ENCODE data around the gene POLR3A.

The POLR3A gene

DNA sequence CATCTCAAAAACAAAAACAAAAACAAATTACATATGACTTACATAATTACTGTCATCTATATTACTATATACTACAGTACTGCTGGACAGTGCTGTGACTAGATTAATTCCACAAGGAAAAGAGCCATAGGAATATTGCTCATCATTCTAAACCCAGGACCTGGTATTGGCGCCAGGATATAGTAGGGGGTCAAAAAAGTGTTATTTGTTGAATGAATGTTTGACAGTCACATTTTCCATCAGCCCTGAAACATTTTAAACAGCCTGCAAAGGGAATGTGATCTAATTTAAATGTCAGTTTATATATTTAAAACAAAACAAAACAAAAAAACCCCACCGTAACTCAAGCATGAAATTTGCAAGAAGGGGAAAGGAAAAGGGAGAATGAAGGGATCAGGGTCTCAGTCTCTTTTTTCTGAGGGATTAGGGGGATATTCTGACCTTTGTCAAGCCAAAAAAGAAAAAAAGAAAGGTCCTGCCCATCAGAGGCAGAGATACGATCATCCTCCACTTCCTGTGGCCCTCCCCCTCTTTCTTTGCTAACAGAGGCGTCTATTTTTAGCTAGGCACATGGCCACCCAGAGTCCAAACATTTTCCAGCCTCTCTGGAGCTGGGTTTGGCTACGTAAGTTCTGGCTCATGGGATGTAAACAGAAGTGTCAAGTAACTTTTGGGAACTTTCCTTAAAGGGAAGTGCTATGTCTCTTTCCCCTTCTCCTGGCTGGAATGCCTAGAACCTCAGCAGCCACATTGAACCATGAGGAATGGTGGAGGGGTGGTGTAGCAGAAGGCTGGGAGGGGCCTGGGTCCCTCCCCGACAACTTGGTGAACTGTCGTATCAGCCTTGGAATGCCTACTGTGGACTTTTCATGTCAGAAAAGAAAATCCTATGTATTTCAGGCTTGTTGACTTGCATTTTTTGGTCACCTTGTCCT is 58.2 kb downstream of the POLR3A start:
- Mint-ChIP-seq H3K9me3 (no peaks in the 10 kb centered on the region), H3K27me3 (ENCODE audit: low read depth) (no peaks in the 10 kb centered on the region), H3K4me3 (no peak overlapping the region), H3K27ac (peak overlapping the region; percentile 85 to 92 (median 88)), H3K4me1 (peaks cover 31% of the 10 kb centered on the region), H3K36me3 (ENCODE audit: low read depth) (peaks cover 8% of the 10 kb centered on the region)
- TF ChIP-seq CTCF (IDR thresholded peaks at IDR 0.05; ENCODE audit: unreplicated experiment in 3 of 3) = no peak

DNA sequence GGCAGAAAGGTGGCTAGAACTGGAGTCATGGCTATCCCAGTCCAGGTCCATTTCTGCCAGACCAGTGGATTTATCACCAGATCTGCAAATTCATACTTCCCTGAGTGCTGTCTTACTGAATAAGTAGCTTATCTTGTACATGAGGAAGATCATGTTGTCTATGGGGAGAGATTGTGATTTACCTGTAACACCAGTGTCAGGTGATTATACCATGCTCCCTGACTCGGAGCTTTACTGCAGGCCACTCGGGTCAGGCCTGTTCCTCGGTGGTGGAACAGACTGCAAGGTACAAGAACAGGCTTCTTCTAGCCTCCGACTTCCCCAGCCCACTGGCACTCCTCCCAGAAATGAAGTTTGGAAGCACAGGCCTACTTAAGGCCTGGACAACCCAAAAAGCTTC is 60.2 kb downstream of the POLR3A start:
- Mint-ChIP-seq H3K27ac (peak overlapping the region; percentile 75 to 96 (median 83)), H3K27me3 (ENCODE audit: low read depth) (no peaks in the 10 kb centered on the region), H3K9me3 (peaks cover 5% of the 10 kb centered on the region), H3K36me3 (ENCODE audit: low read depth) (peaks cover 7% of the 10 kb centered on the region), H3K4me3 (no peak overlapping the region), H3K4me1 (peaks cover 24% of the 10 kb centered on the region)
- no peak for TF ChIP-seq CTCF (IDR thresholded peaks at IDR 0.05; ENCODE audit: unreplicated experiment in 3 of 3)

GRCh38 chr10:77967611-77968022 is 61.7 kb downstream of the POLR3A start:
- Mint-ChIP-seq H3K27me3 (ENCODE audit: low read depth) (no peaks in the 10 kb centered on the region), H3K27ac (peak overlapping the region; percentile 80 to 96 (median 86)), H3K4me3 (peak overlapping the region in 2 of 3 experiments; percentile 3 to 11), H3K9me3 (peaks cover 10% of the 10 kb centered on the region), H3K4me1 (peaks cover 24% of the 10 kb centered on the region), H3K36me3 (ENCODE audit: low read depth) (peaks cover 7% of the 10 kb centered on the region)
- no peak for TF ChIP-seq CTCF (IDR thresholded peaks at IDR 0.05; ENCODE audit: unreplicated experiment in 3 of 3)

DNA sequence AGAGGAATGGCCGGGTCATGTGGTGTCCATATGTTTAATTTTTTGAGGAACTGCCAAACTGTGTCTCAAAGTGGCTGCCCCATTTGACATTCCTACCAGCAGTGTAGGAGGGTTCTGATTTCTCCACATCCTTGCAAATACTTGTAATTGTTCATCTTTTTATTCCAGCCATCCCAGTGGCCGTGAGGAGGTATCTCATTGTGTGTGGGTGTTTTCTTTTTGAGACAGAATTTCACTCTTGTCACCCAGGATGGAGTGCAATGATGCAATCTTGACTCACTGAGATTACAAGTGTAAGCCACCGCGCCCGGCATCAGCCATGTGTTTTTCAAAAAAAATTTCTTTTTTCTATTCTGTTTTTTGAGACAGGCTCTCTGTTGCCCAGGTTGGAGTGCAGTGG is 64.0 kb downstream of the POLR3A start:
- H3K27ac Mint-ChIP-seq = peak overlapping the region in 1 of 3 experiments; percentile 36

DNA sequence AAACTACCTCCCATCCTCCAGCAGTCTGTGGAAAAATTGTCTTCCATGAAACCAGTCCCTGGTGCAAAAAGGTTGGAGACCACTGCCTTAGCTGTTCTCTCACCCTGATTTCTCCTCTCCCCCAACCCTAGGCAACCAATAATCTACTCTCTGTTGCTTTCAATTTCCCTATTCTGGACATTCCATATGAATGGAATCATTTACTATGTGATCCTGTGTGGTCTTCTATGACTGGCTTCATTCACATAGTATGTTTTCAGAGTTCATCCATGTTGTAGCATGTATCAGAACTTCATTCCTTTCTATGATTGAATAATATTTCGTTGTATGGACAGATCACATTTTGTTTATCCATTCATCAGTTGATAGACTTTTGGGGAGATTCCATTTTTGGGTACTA is 64.5 kb downstream of the POLR3A start:
- peaks cover 14% of the 10 kb centered on the region for H3K9me3 Mint-ChIP-seq
- H3K27me3 Mint-ChIP-seq (ENCODE audit: low read depth) = no peaks in the 10 kb centered on the region
- H3K4me1 Mint-ChIP-seq = peaks cover 17% of the 10 kb centered on the region
- no peak overlapping the region for H3K4me3 Mint-ChIP-seq
- H3K27ac Mint-ChIP-seq = peak overlapping the region in 2 of 3 experiments; percentile 1 to 36
- peaks cover 4% of the 10 kb centered on the region for H3K36me3 Mint-ChIP-seq (ENCODE audit: low read depth)
- no peak for TF ChIP-seq CTCF (IDR thresholded peaks at IDR 0.05; ENCODE audit: unreplicated experiment in 3 of 3)

More for the DNA sequence above, 64.0 kb downstream of the POLR3A start:
- Mint-ChIP-seq H3K4me1 (peaks cover 17% of the 10 kb centered on the region), H3K36me3 (ENCODE audit: low read depth) (peaks cover 4% of the 10 kb centered on the region), H3K27me3 (ENCODE audit: low read depth) (no peaks in the 10 kb centered on the region), H3K9me3 (peaks cover 14% of the 10 kb centered on the region), H3K4me3 (no peak overlapping the region)
- TF ChIP-seq CTCF (IDR thresholded peaks at IDR 0.05; ENCODE audit: unreplicated experiment in 3 of 3) = no peak

All from nephron (organoid).